ENCODE measurements around the gene DNAH11. TPM values are rescaled to one million over a fixed set of nuclear protein-coding genes. Genes with fewer than 3 reads are reported as not detected.

DNAH11 gene
- total and polyA plus RNA-seq, 2 of the 8 experiments (the other 6 are each of a cell fraction or from before 2014, with no cell fraction given) = 1.8 to 4.9 TPM

GRCh38 chr7:21548491-21548890, 5.7 kb downstream of the DNAH11 start (continued):
- TF ChIP-seq CHD7 (IDR thresholded peaks at IDR 0.05; ENCODE audit: insufficient replicate concordance, low read length) (no peak), YY1 (IDR thresholded peaks at IDR 0.05; ENCODE audit: low read depth, low read length) (no peak), CBX5 (IDR thresholded peaks at IDR 0.05; ENCODE audit: low read depth, low read length) (no peak), TEAD4 (IDR thresholded peaks at IDR 0.05; ENCODE audit: low read depth, low read length) (no peak), RAD21 (IDR thresholded peaks at IDR 0.05 in 1 of 2, conservative IDR thresholded peaks at IDR 0.05 in 1 of 2; ENCODE audit: low read depth in 2 of 2, low read length in 2 of 2) (no peak), CREB1 (IDR thresholded peaks at IDR 0.05) (no peak), SRF (IDR thresholded peaks at IDR 0.05; ENCODE audit: low read depth, low read length) (no peak), BCL11A (IDR thresholded peaks at IDR 0.05; ENCODE audit: low read depth in 2 of 2, low read length in 2 of 2) (no peak)
